Epidermal melanocyte (primary cell): ENCODE measurements around the gene MDK.

Experiments
- DNase-seq: peaks from one replicate; pipeline ENCODE4 v3.0.0; 2011; ENCODE audit warnings: low spot score; ENCODE audit not compliant: insufficient read length

Gene MDK

DNA sequence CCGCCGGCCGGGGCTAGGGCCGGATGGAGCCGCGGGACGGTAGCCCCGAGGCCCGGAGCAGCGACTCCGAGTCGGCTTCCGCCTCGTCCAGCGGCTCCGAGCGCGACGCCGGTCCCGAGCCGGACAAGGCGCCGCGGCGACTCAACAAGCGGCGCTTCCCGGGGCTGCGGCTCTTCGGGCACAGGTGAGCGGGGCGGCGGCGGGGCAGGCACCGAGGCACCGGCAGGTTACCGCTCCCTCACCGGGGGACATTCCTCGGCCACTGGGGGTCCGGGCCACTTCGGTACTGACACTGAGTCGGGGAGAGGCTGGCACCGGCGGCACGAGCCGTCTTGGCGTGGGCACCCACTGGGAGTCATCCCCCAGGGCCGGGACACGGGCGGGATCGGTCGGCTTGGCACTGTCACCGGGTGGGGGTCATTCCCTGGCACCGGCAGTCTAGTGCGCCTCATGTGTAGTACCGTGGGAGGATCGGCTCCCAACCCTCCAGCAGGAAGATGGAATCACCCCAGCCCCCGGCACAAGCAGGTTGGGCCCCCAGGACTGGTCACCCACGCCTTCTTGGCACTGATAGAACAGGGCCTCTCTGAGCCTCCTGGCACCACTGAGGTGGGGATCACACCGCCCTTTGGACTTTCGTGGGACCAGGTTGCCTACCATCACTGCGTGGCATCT lies 33.7 kb upstream of the MDK start:
- no peak for DNase-seq

DNA sequence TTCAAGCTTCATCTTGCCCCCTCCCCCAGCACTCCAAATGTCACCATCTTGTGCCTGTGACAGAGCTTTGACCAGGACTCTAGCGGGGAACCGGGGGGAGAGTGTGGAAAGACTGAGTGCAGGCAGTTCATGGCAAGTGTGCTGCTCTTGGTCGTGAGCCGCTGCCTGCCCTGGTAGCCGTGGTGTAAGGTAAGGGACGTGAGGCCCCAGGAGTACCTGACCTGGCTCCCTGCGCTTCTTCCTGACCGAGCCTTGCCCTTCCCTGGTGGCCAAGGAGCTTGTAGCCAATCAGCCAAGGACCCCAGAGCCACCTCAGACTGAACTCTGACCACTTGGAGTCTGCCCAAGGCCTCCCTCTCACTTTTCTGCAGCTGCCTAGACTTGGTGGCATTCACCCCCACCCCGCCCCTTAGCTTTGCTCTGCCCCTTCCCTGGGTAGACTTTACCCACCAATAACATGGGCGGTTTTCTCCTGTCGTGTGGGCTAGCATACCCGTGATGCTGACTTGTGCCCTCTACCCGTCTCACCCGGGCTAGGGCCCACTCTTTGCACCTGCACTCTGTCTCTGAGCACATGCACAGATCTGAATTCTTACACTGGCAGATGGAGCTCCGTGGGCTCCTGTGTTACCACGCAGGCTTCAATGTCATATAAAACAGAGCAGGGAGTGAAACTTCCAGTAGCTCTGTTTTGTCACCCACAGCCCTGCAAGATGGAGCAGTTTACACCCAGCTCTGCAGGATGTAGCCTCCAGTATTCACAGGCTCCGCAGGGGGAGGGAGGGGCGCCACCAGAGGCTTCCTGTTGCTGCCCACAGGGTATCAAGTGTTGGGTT lies 32.7 kb upstream of the MDK start:
- no peak for DNase-seq

DNA sequence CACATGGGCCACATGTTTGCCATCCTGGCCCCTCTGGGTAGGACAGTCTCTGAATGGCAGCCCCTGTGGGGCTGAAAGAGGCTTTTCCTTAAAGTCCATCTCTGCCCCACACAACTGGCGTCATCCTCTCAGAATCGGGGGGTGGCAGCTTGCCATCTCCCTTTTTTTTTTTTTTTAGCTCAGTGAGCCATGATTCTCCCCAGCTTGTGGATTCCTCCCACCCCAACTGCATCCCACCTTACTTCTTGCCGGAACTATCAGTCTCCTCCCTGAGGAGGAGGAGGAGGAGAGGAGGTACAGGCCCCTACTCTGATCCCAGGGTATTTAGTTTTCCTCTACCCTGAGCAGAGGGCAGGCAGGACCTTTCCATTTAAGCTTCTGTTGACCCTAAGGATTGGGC lies 30.8 kb upstream of the MDK start:
- no peak for DNase-seq

DNA sequence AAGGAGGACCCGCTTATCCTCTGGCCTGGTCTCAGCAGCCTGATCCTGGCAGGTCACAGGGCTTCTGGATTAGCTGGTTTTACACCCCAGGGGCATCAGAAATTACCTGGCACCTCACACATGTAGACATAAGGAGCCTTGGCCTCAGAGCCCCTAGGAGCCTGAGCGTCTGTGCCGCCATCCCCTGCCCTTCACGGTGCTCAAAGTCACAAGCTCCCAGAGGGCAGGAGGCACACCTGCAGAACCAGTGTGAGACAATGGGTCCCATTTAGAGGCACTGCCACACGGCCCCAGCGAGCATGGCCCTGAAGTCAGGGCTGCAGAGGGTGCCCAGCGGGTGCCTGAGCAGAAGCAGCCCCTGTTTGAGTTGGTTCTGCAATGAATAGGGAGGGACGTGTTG lies 30.3 kb upstream of the MDK start:
- DNase-seq, result no peak

DNA sequence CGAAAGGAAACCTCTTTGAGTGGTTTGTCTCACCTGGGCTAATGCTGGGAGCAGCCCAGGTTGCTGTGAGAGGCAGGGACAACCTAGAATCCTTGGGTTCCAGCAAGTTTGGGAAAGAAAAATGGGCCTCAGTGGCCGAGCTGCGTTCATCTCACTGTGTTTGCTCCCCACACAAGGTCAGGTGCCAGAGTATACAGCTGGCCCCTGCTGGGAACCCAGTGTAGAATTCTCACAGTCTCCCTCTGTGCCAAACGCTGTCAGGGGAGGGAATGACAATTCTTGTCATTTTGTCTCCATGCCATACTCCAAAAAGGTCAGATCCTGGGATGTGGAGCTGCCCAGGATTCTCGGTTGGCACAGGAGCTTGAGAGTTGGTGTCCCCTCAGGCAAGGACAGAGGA lies 29.9 kb upstream of the MDK start:
- DNase-seq, result no peak

DNA sequence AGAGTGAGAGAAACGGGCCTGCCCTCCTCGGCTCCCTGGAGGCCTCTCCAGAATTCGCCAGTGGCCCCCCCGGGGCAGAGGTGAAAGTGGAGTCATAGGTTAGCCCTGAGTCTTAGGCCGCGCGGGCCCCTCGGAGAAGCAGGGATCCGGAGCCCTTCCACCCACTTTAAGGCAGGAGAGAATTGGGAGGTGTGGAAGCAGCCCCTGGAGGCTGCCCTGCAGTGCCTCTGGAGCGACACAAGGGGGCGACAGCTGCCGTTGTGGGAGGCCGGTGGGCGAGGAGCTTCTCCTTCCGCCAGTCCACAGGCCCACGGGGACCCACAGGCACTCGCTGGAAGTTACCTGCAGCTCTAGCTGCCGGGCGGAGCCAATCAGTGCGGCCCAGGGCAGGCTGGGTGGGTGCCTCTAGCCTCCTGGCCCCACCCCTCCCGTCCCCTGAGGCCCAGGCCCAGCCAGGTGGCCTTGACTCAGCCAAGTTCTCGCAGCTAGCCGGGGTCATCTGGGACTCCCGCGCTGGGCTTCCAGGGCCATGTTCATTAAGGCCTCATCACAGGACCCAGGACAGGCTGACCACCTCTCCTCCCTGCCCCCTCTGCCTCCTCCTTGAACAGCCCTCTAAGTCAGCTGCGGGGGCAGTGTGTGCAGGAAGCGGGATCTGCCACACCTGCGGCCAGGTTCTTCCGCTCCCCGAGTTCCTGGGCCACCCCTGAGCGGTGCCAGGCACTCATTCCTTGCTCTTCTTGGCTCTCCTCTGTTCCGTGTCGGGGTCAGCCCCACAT lies 29.2 kb upstream of the MDK start:
- no peak for DNase-seq

DNA sequence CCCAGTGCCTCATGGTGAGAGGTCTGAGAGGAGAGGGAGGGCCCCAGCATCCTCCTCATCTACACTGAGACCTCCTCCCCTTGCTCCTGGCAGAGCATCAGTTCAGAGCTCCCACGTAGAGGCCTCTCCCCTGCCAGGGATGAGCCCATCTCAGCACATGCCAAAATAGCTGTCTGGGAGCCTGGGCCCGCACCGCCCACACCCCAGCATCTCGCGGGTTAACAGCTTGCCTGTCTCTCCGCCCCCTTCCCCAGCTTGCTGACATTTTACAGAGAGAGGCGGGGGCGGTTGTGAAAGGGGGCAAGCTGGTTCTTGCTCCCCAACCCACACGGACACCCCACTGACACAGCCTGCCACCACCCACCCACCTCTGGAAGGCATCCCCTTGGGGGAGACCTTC lies 27.8 kb upstream of the MDK start:
- no peak for DNase-seq

DNA sequence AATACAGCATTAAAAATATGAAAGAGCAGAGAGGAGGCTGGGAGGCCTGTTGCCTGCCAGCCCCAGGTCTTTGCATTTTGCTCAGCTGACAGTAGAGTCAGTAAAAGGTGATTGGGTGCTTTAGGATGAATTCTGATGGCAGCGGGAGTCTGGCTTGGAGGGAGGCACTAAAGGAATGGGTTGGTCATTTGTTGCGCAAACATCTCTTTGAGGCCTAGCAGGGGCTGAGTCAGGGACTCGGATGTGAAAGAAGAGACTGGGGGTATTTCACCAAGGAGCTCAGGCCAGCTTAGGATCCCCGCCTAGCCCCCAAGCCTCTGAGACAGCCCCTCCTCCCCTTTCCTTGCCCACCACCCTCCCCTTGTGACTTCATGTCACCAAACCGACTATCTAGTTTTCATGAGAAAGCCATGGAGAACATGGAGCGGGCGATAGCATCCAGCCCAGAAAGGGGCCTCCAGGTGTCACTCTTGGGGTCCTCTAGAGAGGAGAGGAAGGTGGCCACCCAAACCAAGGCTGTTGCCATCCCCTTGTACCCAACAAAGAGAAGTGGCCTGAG lies 24.5 kb upstream of the MDK start:
- DNase-seq, result no peak

DNA sequence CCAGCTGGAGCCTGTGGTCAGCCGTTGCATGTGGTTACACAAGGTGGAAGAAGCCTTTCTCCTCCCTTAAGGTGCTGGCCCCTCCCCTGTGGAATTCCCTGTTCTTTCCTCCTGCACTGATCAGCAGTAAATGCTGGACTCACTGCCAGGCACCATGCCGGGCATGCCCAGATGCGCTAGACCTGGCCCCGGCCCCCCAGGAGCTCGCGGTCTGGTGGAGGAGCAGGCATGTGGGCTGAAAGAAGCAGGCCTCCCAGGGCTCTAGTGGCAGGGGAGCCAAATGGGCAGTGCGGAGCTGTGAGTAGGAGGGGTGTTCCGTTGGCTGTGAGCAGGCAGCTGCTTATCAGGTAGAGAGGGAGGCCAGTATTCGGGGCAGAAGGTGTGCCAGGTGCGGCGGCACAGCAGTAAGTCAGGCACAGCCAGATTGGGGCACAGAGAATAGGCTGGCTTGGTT lies 24.0 kb upstream of the MDK start:
- DNase-seq, result no peak

DNA sequence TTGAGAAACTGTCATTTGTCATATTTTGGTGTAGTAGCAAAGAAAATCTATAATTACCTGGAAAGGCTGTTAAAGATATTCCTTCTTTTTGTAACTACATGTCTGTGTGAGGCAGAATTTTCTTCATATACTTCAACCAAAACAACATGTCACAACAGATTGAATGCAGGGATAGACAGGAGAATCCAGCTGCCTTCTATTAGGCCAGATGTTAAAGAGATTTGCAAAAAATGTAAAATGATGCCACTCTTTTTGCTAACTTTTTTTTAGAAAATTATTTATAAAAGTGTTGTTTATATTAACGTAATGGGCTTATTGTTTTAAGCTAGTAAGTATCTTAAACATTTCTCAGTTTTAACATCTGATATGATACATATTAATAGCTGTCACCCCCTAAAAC lies 21.5 kb upstream of the MDK start:
- DNase-seq, result no peak

DNA sequence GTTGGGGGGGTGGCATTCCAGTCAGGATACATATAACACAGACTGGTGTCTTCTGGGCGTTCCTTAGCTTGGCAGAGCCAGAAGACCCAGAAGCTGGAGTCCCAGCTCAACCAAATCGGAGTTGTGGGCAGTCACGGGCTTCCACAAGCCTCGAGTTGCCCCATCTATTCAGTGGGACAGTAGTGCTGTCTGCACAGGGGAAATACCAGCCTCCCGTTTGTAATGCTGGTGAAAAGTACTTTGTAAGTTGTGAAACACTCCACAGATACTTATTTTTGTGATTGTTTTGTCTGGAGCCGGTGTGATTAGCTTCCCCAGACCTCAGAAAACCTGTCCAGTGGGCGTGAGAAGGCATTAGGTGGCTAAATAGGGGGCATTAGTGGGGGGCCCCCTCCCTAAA lies 20.6 kb upstream of the MDK start:
- DNase-seq, result no peak

DNA sequence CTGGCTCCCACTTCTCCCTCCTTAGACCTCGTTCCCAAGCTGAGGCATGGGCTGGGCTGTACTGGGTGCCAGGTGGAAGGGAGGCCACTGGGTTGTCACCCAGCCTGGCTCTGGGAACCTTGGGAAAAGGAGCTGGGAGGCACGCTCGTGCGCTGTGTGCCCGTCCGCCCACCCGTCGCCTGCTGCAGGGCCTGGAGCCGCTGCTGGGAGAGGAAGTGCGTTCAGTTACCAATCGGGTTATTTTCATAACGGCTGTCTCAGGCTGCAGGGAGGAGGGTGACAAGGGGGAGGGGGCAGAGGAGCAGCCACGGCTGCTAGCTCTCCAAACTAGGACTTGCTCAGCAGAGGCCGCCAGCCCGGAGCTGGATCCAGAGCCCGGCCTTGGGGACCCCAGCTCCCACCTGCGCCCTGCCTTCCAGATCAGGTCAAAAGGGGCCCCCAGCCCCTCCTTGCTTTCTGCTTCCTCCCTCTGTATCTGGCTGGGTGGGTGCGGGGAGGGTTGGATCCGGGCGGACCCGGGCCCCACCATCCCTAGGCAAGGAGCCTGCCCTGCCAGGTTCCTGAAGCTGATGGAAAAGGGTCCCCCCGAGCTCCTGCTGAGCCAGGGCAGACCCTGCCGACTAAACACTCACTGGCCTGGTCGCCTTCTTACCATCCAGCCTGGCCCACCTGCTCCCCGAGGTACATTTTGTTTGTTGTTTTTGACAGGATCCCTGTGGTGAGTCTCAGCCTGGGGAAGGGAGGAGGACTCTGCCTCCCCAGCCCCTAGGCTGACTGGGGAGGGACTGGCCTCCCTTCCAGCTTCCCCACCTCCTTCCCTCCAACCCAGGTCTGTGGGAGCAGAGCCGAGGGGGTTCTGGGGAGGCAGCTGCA lies 19.9 kb upstream of the MDK start:
- DNase-seq, result peak; percentile 59

DNA sequence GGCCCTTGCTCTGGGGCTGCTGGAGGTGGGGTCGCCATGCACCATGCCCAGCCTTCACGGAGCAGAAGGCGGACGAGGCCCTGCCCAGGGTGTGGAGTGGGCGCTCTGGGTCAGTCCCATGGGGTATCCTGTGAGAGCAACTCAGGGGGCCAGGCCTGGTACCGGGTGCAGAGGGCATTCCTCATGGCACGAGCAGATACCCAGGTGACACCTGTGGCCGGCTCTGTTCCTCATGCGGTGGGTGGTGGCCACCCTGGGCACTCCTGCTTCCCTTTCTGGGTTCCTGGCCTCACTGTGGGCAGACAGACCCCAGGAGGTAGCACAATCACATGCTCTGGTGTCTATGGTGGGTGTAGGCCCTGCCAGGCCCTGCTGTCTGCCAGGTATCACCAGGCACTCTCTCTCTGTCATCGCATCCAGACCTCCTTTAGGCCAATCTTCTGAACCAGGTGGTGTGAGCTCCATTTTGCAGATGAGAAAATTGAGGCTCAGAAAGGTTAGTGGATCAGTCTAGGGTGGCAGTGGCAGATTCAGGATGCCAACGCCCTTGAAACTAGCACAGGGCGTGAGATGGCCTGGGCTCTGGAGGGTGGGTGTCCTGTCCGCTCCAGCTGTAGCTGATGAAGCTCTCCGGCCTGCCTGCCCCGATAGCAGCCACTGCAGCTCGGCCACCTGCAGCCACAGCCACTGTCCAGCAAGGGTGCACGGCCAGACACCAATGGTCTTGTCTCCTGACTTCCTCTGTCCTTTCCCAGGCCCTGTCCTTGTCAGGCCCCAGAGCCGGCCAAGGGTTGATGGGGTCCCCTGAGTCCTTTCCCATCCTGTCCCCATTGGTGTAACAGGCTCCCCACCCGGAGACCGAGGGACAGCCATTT lies 19.1 kb upstream of the MDK start:
- no peak for DNase-seq

DNA sequence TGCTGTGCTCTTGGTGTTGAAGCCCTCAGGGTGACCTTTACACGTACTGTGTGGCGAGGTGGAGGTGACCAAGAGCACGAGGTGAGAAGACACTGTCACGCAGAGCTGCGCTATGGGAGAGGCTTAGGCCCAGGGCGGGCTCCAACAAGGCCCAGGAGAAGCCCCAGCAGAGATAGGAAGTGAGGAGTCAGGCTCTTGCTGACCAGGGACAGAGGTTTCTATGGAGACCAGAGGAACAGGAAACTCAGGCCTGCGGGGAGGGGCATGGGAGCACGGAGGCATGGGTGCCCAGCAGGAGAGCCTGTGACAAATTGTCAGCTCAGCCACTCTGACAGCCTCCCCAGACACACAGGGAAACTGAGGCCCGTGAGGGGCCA lies 18.4 kb upstream of the MDK start:
- DNase-seq, result no peak

DNA sequence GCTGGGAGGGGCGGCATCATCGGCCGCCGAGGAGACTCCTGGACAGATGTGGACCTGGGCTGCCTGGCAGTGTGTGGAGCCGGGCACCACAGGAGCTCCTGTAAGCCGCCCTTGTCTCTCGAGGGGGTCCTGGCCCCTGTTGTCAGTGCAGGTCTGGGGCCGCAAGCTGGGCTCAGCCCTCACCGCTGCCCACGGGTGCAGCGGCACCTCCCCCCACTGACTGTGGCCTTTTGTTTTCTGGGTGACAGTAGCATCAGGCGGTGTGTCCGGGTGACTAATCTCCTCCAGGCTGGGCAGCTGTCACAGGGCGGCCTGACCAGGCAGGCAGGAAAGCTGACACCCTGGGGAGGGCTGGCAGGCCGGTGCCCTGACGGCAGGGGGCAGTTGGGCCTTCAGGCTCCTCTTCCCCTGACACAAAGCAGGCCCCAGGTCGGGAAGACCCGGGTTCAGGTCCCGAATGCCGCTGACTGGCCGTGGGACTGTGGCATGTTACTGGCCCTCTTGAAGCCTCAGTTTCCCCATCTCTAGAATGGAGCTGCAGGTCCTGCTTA lies 17.9 kb upstream of the MDK start:
- no peak for DNase-seq

DNA sequence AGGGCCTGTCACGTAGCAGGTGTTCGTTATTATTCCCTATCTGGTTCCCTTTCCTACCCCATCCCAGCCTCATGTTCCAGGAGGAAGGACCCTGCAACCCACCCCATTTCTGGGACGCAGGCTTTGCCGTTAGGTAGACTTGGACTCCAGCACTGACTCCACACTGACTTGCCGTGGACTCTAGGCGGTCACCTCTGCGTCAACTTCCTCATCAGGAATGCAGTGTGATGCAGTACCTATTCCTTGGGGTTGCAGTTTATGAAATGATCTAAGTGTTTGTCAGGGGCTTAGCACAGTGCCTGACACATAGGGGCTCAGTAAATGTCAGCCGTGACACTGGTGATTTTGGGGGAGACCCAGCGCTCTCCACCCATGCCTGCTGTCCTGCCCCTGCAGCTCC lies 17.4 kb upstream of the MDK start:
- no peak for DNase-seq

DNA sequence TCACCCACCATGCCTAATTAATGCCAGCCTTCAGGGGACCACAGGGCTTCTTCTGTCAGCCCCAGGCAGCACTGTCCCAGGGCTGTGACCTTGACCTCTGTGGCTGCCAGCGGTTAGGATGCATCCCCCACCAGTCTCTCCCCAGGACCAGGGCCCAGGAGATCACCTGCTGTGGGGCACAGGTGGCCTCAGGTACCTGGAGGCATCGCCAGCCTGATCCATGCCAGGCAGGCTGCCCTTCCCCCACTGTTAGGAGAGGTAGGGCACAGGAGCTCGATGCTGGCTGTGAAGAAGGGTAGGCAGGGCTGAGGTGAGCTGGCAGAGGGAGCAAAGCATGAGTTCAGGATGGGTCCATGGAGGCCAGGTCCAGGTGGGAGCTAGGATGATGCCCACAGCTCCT lies 16.7 kb upstream of the MDK start:
- no peak for DNase-seq

DNA sequence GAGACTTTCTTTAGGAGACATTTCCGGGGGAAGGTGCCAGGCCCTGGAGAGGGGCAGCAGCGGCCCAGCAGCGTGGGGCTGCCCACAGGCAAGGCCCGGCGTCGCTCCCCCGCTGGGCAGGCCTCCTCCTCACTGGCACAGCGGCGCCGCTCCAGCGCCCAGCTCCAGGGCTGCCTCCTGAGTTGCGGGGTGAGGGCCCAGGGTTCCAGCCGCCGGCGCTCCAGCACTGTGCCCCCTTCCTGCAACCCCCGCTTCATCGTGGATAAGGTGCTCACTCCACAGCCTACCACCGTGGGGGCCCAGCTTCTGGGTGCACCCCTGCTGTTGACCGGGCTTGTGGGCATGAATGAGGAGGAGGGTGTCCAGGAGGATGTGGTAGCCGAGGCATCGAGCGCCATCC lies 15.2 kb upstream of the MDK start:
- DNase-seq, result no peak

DNA sequence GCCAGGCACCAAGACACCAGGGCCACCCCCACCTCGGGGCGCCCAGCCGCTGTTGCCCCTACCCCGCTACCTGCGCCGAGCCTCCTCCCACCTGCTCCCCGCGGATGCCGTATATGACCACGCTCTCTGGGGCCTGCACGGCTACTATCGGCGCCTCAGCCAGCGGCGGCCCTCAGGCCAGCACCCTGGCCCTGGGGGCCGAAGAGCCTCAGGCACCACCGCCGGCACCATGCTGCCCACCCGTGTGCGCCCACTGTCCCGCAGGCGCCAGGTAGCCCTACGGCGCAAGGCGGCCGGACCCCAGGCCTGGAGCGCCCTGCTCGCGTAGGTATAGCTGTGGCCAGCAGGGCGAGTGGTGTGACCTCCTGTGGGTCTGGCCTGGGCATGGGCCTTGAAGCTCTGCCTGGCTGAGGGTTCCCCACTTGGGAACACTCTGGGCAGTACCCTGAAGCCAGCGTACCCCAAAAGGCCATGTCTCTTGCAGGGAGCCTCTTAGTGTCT lies 14.8 kb upstream of the MDK start:
- no peak for DNase-seq
